HG02610 (cell line): ENCODE results near the gene GALNT8.
"Not testable (repeated sequence)": the region's sequence is repeated elsewhere in the genome, so short reads cannot be mapped to it uniquely, and the experiment has no call there.

Source experiments
- ATAC-seq: cut with Tn5 transposase; IDR thresholded peaks from one replicate; pipeline ENCODE4 v1.9.1; 2021; ENCODE audit warnings: mild to moderate bottlenecking, moderate library complexity; ENCODE audit not compliant: unreplicated experiment

Gene GALNT8

GRCh38 chr12:4742416-4742970 lies 22.3 kb downstream of the GALNT8 start:
- ATAC-seq: no peak

- ATAC-seq: no peak
Measured at GRCh38 chr12:4743046-4743445, 22.8 kb downstream of the GALNT8 start.

- no peak for ATAC-seq
Measured at GRCh38 chr12:4744709-4745108, 24.5 kb downstream of the GALNT8 start.

GRCh38 chr12:4745249-4745648 lies 25.0 kb downstream of the GALNT8 start:
- ATAC-seq: no peak

GRCh38 chr12:4751654-4752053 lies 31.5 kb downstream of the GALNT8 start:
- not testable (repeated sequence) for ATAC-seq

GRCh38 chr12:4762773-4763172 lies 42.6 kb downstream of the GALNT8 start:
- ATAC-seq: no peak

- ATAC-seq: no peak
Measured at GRCh38 chr12:4763549-4763948, 43.3 kb downstream of the GALNT8 start.

- ATAC-seq: no peak
Measured at GRCh38 chr12:4766445-4766844, 46.2 kb downstream of the GALNT8 start.

DNA sequence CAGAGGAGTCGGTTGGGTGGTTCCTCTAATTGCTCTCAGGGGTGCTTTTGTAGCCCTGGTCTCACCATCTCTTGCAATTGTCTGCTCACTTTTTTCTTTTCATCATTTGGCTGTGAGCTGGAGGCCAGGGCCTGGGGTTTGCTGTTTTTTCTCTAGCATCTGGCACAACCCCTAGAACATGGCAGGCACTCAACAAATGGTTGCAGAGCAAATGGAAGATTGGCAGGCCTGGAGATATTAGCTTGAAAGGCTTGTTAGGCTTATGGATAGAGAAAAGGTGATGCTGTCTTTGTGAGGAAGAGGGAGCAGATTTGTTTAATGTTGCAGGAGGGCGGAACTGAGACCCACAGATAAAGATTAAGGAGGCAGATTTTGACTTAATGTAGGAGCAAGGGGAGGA lies 47.0 kb downstream of the GALNT8 start:
- ATAC-seq: no peak

DNA sequence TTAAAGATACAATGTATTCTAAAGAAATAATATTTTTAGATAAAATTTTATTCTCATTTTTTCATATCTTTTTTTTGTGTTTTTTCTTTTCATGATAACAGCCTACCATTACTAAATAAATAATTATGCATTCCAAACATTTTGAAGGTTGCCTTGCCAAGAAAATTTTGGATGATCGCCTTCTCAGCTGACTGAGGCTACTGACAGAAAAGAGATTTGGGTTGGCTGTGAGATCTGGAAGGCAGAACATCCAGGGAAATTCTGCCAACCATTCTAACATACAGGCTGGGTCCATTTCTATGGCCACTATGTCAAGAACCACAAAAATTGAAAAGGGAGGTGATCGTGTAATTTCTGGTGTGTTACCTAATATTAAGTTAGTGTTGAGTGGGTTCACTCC lies 48.1 kb downstream of the GALNT8 start:
- no peak for ATAC-seq

GRCh38 chr12:4769073-4769472 lies 48.9 kb downstream of the GALNT8 start:
- ATAC-seq: no peak

- ATAC-seq: no peak
Measured at GRCh38 chr12:4771172-4771959, 51.2 kb downstream of the GALNT8 start.

DNA sequence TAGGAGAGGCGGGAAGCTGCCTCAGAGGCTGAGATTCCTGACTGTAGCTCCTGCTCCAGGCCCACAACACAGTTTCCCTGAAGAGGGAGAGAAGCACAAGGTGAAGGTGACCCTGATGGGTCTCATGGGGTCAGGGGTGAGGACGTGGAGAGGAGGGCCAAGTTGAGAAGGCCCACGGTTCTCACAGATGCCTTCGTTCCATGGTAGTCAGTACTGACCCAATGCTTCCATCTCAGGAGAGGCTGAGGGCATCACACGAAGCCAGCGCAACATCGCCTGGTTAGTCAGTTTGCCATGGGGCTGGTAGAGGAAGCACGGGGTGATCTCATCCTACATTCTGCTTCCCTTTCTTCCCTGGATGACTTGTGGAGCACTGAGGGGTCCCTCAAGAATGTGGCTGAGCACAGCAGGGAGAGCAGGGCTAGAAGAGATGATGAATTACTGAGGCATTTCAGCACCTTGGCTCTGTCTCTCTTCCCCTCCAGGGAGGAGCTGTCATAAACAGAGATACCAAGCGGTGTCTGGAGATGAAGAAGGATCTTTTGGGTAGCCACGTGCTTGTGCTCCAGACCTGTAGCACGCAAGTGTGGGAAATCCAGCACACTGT lies 51.9 kb downstream of the GALNT8 start:
- no peak for ATAC-seq

- ATAC-seq: no peak
Measured at GRCh38 chr12:4775936-4776335, 55.7 kb downstream of the GALNT8 start.

DNA sequence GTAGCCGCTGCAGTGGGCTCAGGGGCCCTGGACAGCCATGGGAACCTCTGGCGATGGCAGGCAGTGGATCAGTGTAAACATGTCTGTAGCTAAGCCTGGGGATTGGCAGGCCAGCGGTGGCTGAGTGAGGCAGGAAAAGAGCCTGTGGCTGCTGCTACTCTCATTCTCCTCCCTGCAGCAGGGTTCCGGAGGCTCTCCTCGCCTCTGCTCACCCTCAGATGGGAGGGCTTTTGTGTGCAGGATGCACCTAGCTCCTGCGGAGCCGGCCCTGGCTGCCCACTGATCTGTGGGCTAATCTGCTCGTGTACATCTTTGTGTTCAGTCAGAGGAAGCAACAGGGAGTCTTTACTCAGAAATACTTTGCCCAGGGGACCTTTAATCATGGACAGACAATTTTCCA lies 59.5 kb downstream of the GALNT8 start:
- no peak for ATAC-seq

DNA sequence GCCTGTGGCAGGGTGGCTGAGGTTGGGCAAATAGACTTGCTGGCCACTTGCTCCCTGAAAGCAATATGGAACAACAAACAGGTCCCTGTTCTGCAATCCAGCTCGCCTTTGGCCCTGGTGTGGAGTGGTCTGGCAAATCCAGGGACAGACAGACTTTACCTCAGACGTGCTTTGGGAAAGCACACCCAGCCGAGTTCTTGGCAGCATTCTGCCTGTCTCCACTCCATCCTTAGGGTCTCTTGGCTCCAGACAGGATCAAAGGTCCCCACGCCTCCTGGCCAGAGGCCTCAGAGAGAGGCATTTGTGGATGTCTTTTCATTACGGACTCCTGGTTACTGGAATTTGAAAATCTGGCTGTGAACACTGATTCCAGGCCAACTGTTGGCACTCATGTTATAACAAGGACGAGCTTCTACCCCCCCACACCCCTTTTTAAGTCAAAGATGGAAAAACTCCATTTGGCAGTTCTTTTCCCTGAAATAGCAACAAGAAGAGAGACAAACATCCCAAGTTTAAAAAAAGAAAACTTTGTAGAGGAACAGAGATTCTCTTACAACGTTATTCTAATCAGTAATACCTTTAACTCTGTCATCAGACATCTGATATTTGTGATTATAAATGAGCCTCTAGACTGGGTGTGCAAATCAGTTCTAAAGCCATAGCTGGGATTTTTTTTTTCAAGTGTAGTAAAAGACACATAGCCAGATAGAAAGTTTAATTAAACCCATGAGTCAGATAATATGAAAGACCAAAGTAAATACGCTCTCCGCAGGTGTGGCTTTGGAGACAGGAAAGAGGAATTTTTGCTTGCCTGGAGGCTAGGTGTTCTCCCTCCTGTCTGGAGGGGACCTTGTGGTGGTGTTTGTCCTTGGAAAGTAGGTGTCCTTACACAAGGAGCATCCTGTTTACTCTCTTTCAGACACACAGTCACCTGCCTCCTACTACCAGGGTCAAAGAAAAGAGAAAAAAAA lies 60.7 kb downstream of the GALNT8 start:
- no peak for ATAC-seq

- ATAC-seq: no peak
Measured at GRCh38 chr12:4784404-4785054, 64.3 kb downstream of the GALNT8 start.

DNA sequence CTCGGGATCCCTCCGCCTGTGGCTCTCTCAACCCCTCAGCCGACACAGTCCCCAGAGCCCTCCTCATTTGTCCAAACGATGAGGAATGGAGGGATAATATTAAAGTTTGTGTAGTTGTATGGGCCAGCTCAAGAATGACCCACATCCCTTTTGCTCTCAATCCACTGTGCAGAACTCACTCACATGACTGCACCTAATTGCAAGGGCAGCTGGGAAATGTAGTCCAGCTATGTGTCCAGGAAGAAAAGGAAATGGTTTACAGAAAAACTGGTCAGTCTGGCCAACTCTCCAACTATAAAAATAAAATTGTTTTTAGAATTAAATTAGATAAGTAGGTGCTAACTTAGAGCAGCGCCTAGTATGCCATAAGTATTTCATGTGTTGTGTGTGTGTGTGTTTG lies 66.6 kb downstream of the GALNT8 start:
- no peak for ATAC-seq

DNA sequence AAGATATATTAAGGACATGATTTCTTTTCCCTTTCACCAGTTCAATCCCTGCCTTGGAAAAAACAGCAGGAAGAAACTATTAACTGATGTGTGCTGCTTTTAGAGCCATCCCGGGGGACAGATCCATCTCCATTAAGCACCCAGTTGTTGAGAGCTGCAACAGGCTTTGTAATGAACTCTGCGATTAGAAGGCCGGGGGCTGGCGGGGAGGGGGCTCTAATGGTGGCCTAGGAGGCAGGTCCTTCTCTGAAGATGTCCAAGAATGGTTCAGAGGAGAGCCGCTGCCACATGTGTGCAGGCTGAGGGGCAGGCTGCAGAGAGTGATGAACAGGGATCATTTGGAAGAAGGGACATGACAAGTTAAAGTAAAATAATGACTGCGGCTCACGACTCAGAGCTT lies 67.8 kb downstream of the GALNT8 start:
- no peak for ATAC-seq

DNA sequence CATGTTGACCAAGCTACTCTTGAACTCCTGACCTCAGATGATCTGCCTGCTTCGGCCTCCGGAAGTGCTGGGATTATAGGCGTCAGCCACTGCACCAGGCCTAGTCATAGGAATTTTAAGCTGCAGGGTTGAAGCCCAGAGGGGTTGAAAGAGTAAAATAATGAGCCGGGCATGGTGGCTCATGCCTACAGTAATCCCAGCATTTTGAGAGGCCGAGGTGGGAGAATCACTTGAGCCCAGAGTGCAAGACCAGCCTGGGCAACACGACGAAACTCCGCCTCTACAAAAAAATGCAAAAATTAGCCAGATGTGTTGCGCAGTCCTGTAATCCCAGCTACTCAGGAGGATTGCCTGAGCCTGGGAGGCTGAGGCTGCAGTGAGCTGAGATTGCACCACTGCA lies 69.6 kb downstream of the GALNT8 start:
- no peak for ATAC-seq

- no peak for ATAC-seq
Measured at GRCh38 chr12:4791497-4791896, 71.3 kb downstream of the GALNT8 start.
